Measurements from ENCODE around the gene PDZD2.
A peak's percentile ranks its signal among the peaks of the same experiment; 100 is the strongest.
"Not testable (repeated sequence)": the region's sequence is repeated elsewhere in the genome, so short reads cannot be mapped to it uniquely, and the experiment has no call there.

PDZD2 gene

GRCh38 chr5:31638748-31639418 is at the start of gene PDZD2:
PDZD2 (plus strand) TSS chr5:31639131.
- DNase-seq (ENCODE audit: low read depth in 2 of 2): peak; percentile 57 to 78

GRCh38 chr5:31593665-31594064 is 45.3 kb upstream of the PDZD2 start:
- DNase-seq (ENCODE audit: low read depth in 2 of 2): no peak

DNA sequence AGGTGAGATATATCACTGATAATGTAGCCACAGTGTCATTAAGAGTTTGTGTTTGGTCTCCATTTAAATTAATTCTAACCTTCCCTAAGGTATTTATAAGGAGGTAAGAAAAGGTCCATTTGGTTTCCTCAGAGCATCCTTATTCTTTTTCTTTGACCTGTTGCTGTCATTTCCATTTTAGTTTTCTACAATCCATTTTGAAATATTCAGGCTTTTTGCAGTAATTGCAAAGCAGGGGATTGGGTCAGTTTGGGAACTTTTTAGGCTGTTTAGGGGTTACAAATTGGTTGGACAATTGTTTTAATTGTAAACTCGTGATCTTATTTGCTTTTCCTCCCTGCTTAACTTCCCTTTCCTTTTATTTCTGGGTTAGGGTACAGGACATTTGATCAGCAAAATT is 42.6 kb upstream of the PDZD2 start:
- DNase-seq (ENCODE audit: low read depth in 2 of 2): no peak

- no peak for DNase-seq (ENCODE audit: low read depth in 2 of 2)
Observed at GRCh38 chr5:31598640-31599611, 40.0 kb upstream of the PDZD2 start.

DNA sequence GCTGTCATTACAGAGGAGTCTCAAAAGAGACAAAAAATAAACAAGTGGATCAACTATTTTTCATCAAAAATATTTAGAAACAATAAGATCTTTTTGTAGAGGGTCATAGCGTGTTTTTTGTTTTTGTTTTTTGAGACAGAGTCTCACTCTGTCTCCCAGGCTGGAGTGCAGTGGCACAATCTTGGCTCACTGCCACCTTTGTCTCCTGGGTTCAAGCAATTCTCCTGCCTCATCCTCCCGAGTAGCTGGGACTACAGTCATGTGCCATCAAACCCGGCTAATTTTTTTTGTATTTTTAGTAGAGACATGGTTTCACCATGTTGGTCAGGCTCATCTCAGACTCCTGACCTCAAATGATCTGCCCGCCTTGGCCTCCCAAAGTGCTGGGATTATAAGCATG is 36.6 kb upstream of the PDZD2 start:
- not testable (repeated sequence) for DNase-seq (ENCODE audit: low read depth in 2 of 2)

DNA sequence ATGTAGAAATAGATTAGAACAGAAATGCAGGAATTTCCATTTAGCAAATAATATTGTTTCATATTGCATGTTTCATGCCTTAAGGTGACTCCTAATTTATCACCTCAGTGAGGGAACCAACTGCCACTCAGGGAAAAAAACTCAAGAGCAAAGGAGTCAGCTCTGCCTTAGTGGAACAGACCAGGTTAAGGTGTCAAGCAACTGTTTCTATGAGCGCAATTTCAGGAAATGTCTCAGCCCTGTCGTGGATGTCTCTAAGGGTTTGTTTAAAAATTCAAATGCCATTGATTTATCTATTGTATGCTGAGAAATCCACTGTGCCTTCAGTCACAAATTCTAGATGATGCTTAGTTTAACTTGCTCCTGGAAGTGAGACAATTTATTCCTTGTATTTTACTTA is 34.7 kb upstream of the PDZD2 start:
- no peak for DNase-seq (ENCODE audit: low read depth in 2 of 2)

DNA sequence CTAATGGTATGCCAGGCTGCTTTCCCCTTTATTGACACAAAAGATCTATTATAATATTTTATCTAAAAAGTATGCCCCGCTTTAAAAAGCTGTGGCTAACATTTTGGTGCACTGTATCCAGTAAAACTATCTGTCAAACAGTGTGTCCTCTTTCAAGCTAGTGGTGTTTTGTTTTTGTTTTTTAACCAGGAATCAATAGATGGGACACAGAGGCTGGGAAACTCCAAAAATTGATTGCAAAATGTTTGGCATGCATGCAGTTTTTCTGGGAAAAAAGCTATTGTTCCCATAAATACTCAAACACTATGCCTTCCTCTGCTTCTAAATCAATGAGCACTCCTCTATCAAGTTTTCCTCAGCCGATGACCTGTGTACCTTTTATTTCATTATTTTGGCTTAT is 34.3 kb upstream of the PDZD2 start:
- no peak for DNase-seq (ENCODE audit: low read depth in 2 of 2)

DNA sequence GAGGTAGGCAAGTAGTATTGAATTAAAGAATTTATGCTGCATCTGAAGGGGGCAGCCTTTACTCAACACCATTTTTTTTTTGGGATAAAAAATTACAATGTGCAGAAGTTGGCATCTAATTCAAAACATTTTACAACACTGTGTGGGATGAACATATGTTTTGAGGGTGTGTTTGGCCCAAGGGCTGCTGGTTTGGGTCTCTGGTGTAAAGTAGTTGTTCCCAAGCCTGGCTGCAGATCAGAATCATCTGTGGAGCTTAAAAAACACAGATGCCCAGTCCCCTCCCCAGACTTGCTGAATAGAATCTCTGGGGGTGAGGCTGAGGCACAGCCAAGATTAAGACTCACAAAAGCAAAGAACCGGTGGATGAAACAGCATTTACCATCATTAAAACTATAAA is 33.0 kb upstream of the PDZD2 start:
- no peak for DNase-seq (ENCODE audit: low read depth in 2 of 2)

DNA sequence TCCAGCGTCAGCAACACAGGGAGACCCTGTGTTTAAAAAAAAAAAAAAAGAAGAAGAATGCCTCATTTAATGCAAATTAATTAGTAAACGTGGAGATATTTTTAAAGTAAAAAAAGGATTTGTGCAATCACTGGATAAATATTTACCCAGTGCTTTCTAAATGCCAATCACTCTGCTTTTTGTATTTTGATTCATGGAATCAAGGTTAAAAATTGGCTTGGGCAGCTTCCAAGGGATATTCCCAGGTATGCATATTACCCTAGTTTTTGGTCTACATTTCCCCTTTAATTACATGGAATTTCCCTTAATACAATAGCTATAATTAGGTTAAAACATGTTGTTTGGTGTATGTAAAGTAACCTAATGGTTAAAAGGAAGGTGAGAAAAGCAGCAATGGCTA is 31.4 kb upstream of the PDZD2 start:
- no peak for DNase-seq (ENCODE audit: low read depth in 2 of 2)

GRCh38 chr5:31611002-31611401 is 27.9 kb upstream of the PDZD2 start:
- no peak for DNase-seq (ENCODE audit: low read depth in 2 of 2)

GRCh38 chr5:31613651-31614050 is 25.3 kb upstream of the PDZD2 start:
- no peak for DNase-seq (ENCODE audit: low read depth in 2 of 2)

DNA sequence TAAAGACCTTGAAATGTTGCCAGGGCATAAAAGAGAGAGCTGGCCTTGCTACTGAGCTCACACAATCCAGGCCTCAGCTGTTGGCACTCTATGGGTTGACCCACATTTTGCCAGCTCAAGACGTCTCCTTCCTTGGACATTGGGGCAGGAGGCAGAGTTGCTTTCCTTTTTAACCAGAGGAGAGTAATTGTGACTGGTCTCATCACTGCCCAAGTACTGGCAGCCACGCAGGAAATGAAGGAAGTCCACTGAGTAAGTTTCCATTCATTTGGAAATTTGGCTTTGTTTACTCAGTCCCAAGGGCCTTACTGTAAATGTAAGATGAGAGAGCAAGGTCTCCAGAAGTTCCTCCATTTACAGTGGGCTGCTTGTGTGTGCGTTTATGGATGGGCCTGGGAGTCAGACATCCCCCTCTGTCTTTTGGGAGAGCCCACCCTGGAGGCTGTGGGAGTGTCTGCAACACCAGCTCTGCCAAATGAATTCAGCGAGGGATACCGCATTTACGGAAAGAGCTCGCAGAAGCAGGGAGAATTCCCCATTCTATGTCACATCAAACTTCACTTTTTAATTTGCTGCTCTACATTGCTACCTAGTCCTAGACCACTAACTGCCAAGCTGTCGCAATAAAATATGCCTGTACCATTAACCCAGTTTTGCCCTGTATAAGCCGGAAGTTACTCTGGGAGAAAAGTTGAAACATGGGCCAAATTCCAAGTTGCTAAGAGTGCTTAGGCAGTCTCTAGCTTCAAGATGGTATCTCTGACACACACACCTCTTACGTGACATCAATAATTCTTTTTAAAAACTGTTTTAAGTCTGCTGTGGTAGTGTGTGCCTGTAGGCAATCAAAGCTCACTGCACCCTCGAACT is 24.5 kb upstream of the PDZD2 start:
- no peak for DNase-seq (ENCODE audit: low read depth in 2 of 2)

- DNase-seq (ENCODE audit: low read depth in 2 of 2): no peak
Observed at GRCh38 chr5:31617867-31618266, 21.1 kb upstream of the PDZD2 start.

DNA sequence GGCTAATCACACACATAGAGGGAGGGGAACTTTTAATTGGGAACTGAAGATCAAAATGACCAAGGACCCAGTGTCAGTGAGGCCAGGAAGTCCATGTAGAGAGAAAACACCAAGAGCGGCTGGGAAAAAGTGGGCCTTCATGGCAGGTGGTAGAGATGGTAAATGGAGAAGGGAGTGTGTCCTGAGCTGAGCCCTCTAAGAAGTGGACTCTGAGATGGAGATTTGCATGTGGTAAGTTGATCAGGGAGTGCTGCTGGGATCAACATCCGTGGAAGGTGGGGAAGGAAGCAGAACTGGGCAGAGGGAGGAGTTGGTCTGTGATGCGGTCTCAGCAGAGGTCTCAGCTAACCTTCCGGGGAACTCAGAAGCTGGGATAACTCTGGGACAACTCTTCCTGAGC is 18.9 kb upstream of the PDZD2 start:
- no peak for DNase-seq (ENCODE audit: low read depth in 2 of 2)

- no peak for DNase-seq (ENCODE audit: low read depth in 2 of 2)
Observed at GRCh38 chr5:31623249-31623648, 15.7 kb upstream of the PDZD2 start.

DNA sequence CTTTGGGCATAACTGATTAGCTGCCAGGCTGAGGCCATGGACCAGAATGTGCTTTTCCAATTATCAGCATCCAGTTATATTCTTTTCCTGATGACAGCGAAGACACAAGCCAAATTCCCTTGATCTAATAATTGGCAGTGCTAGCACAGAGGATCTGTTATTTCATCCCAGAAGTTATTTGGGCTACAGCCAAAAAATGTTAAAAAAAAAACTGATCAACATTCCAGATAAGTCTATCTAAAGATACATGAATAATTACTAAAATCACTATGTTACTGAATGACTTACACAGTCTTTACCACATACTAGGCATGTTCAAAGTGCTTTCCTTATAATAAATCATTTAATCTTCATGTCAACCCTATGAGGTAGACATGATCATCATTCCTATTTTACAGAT is 13.5 kb upstream of the PDZD2 start:
- DNase-seq (ENCODE audit: low read depth in 2 of 2): no peak

DNA sequence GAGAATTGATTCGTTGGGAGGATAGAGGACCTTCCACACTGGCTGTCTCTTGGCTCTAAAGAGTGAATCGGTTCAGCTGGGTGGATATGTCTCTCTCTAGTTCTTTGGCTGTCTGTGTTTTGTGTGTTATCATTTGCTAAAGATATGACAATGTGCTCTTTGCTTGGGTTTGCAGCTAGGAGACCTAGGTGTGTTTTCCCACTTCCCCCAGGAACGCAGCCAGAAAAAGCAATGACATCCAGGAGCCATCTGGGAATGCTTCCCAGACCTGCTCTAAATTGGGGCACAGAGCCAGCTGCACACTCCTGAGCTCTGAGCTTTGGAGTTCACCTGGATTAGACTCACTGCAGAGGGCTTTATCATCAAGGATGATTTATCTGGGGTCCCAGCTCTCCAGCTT is 12.8 kb upstream of the PDZD2 start:
- no peak for DNase-seq (ENCODE audit: low read depth in 2 of 2)

GRCh38 chr5:31626604-31627234 is 12.2 kb upstream of the PDZD2 start:
- DNase-seq (ENCODE audit: low read depth in 2 of 2): no peak

- DNase-seq (ENCODE audit: low read depth in 2 of 2): no peak
Observed at GRCh38 chr5:31630931-31631330, 8.0 kb upstream of the PDZD2 start.

GRCh38 chr5:31632460-31632859 is 6.5 kb upstream of the PDZD2 start:
- DNase-seq (ENCODE audit: low read depth in 2 of 2): no peak

DNA sequence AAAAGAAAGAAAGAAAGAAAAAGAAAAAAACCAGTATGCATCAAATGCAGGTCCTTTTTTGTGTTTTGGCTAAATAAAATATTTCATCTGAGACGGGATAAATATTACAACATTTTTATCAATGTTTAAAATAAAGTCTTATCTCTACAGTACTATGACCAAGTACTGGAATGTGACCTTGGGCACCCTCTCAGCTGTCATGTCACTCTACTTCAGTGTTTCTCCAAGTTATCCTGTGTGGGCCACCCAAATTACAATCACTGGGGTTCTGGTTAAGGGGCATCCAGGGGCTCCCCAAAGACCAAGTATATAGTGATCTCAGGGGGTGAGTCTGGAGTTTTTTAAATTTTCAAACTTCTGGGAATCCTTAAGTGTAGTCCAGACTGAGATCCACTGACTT is 3.5 kb upstream of the PDZD2 start:
- DNase-seq (ENCODE audit: low read depth in 2 of 2): no peak

- no peak for DNase-seq (ENCODE audit: low read depth in 2 of 2)
Observed at GRCh38 chr5:31637851-31638250, 1.1 kb upstream of the PDZD2 start.

Measured in stimulated activated CD8-positive, alpha-beta memory T cell treated with anti-CD3 and anti-CD28 coated beads, Interleukin-7, amount 100 ng/mL, for 4 hours (primary cell).